NOMO-1 treated with dmso at 0.1 percent for 144 hours (cell line): ENCODE measurements around the gene CATSPERD.
"Not testable (repeated sequence)": the region's sequence is repeated elsewhere in the genome, so short reads cannot be mapped to it uniquely, and the experiment has no call there.

Experiments used
- DNase-seq: peaks from one replicate; lab custom pipeline; 2025; ENCODE audit not compliant: unreplicated experiment; lab: John Stamatoyannopoulos, UW

The CATSPERD gene

DNA sequence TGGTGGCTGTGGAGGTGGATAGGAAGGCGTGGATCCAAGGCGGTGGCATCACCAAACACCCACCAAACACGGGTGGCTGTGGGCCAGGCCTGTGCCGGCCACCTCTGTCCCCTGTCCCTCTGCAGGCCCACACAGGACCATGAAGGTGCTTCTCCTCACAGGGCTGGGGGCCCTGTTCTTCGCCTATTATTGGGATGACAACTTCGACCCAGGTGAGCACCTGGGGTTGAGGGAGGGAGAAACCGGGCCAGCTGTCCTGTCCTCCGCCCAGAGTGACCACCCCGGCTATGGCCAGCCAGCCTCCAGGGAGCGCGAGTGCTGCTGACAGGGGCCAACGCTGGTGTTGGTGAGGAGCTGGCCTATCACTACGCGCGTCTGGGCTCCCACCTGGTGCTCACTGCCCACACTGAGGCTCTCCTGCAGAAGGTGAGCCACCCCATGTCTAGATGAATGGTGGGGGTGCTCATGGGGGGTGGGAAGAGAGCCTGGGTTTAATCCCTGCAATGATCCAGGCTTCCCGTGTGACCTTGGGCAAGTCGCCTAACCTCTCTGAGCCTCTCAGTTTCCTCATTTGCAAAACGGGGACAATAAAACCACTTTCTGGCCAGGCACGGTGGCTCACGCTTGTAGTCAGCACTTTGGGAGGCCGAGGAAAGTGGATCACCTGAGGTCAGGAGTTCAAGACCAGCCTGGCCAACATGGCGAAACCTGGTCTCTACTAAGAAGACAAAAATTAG lies 35.6 kb upstream of the CATSPERD start:
- no peak for DNase-seq

DNA sequence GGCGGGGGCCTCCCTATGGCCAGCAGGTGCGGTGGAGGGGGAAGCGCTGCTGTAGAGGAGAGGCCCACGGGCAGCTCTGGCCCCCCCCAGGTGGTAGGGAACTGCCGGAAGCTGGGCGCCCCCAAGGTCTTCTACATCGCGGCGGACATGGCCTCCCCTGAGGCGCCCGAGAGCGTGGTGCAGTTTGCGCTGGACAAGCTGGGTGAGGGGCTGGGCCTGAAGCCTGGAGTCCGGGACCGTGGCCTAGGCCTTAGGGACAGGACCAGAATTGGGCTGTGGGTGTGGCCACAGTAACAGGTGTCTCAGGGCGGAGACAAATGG lies 34.2 kb upstream of the CATSPERD start:
- DNase-seq = no peak

DNA sequence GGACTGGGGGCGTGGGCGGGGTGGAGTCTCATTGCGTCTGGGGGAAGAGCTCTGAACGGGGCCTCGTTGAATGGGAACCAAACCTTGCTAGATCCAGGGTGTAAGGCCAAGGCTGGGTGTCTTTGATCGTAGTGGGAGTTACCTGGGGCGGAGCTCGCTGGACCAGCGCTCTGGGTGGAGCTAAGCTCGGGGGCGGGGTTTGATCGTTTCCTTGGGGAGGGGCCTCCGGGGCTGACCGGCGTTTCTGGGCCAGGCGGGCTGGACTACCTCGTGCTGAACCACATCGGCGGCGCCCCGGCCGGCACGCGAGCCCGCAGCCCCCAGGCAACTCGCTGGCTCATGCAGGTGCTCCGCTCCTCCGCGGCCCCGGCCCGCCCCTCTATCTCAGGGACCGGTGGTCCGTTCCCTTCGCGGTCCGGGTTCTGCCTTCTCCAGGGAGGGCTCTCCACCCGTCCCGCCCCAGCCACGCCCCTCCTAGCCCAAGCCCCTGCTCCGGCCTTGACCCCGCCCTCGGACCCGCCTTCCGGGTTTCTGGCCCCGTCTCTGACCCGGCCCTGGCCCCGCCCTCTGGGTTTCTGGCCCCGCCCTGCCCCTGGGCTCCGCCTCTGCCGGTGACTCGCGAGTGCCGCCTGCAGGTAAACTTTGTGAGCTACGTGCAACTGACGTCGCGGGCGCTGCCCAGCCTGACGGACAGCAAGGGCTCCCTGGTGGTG lies 33.6 kb upstream of the CATSPERD start:
- DNase-seq = peak; percentile 88

DNA sequence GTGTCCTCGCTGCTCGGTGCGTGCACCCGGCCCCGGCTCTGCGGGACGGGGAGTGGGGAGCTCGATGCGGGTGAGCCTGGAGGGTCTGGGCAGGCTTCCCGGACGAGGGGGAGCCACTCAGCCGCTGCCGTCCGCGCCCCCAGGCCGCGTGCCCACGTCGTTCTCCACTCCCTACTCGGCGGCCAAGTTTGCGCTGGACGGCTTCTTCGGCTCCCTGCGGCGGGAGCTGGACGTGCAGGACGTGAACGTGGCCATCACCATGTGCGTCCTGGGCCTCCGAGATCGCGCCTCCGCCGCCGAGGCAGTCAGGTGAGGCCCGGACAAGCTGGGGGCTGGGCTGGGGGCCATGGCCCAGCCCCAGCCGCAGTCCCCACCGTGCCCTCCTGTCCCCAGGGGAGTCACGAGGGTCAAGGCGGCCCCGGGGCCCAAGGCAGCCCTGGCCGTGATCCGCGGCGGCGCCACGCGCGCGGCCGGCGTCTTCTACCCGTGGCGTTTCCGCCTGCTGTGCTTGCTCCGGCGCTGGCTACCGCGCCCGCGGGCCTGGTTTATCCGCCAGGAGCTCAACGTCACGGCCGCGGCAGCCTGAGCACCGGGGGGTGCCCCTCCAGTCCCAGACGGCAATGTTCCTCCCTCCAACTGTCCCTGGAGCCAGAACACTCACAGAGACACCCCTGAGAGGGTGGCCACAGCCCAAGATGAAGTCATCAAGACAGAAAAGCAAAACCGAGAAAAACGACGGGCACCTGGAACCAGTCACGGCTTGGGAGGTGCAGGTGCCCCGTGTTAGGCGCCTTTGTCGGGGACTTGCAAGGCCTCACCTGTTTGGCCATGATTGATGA lies 32.9 kb upstream of the CATSPERD start:
- no peak for DNase-seq

DNA sequence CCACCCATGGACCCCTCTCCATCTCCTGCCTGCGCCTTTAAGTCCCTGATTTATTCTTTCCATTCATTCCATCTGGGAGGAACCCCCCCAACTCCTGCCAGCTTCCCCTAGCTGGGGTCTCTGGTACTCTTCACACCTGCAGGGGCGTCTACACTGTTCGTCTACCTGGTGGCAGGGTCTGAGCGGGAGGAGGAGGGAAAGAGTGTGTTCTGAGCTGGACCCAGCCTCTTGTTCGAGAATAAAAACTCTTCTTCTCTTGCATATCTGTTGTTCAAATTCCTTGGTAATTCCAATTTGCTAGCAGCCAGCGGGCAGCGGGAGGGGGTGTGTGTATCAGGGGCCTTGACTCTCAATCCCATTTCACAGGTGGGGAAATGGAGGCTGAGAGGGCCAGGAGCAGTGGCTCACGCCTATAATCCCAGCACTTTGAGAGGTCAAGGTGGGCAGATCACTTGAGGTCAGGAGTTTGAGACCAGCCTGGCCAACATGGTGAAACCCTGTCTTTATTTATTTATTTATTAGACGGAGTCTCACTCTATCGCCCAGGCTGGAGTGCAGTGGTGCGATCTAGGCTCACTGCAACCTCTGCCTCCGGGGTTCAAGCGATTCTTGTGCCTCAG lies 32.1 kb upstream of the CATSPERD start:
- DNase-seq = not testable (repeated sequence)

DNA sequence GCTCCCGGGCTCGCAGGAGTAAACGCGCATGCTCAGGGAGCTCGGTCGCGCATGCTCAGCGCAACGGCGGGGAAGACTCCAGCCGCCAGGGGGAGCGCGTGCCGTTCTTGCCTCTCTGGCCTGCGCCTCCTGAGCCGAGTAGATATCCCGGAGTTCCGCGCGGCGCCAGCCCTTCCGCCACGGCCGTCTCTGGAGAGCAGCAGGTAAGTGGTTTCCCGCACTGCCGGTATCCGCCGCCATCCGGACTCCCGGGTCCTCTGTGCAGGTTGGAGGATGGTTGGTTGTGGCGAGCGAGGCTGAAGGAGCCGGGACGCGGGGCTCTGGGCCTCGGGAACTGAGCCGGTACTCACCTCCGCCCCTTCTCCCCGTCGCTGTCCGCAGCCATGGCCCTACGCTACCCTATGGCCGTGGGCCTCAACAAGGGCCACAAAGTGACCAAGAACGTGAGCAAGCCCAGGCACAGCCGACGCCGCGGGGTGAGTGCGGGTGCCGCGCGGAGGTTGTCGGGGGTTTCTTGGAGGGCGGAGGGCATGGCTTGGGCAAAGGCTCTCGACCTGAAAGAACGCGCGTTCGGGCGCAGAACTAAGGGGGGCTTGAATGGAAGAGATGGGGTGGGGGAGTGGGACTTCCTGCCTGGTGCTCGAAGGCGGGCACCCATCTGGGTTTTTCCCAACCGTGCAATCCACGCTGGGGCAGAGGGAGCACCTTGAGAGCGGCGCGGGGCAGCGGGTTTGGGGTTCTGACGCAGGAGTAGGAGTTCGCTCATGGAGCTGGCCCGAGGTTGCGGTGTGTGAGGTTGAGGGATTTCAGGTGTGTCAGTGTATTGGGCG lies 30.1 kb upstream of the CATSPERD start, which contains the start of gene RPL36:
TSS of gene RPL36 (plus strand) at position 171 of the 830 bp plus-strand sequence. CDS start at position 384, 213 bp downstream.
- DNase-seq = peak; percentile 94

DNA sequence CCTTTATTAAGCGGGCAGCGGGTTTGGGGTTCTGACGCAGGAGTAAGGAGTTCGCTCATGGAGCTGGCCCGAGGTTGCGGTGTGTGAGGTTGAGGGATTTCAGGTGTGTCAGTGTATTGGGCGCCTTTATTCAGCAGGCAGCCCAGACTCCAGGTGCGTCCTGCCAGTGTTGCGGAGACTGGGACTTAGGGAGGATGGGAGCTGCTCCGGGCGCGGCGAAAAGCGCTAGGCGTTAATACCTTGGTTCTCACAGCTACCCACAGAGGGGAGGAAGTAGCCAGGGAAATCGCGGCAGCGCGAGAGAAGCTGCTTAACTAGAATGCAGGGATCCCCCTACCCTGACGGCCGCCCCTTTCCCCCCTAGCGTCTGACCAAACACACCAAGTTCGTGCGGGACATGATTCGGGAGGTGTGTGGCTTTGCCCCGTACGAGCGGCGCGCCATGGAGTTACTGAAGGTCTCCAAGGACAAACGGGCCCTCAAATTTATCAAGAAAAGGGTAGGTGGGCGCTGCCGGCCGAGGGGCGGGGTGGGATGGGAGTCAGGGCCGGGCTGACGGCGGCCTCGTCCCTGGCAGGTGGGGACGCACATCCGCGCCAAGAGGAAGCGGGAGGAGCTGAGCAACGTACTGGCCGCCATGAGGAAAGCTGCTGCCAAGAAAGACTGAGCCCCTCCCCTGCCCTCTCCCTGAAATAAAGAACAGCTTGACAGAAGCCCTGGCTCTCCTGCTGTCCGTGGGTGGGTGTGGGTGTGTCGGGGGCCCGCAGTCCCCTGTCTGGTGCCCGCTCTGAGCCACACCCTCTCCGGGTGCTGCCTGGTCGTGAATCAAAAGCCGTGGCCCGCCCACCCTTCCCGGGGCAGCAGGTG lies 29.2 kb upstream of the CATSPERD start:
- no peak for DNase-seq

DNA sequence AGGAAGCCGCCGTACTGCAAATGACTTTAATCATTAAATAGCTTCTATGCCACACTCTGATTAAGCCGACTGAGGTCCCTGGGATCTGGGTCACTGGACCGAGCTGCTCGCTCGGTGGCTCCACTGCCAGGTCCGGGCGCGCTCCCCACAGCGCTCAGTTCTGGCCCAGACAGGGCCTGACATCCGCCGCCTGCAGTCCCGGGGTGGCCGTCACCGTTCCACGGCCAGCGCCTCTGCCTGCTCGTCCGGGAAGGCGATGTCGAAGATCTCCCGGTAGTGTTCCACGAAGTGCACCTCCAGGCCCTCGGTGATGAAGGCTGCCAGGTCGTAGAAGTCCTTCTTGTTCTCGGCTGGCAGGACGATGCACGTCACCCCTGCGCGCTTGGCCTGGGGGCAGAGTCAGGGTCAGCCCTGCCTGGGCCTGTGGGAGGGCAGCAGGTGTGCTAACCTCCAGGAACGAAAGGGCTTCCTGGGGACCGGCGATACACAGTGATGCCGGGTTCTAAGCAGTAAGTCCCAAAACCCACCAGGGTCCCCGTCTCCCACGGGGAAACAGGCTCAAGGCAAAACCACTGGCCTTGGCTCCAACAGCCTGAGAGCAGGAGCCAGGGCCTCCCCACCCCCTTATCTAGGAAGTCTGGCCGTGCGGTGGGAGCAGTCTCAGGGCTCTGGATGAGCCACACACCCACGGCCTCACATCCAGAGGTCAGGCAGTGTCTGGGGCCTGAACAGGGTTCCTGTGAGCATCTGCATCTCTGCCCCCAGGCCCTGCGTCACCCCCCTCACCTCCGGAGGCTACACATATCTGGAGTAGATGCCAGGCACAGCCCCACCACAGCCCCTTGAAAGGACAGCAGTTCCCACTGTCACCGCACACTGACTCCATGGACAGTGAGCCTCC lies 28.4 kb upstream of the CATSPERD start:
- no peak for DNase-seq

DNA sequence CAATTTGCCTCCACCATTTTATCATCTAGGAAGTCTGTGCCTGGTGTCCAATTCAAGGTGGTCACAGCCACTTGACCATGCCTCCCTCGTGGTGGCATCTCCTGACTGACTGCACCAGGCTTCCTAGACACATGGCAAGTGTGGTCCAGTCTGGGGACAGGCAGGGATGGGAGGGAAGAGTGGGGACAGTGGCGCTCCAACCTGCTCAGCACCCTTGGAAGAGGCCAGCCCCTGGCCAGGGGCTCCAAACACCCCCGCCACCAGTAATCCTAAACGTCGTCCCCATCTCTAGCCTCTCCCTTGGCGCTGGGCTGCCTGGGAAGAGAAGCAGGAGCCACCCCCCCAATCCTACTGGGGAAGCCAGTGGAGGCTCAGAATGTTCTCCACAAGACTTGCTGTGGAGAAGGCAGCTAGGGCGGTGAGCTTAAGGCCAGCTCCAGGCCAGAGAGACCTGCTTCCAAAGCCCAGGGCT lies 27.7 kb upstream of the CATSPERD start:
- DNase-seq = no peak

DNA sequence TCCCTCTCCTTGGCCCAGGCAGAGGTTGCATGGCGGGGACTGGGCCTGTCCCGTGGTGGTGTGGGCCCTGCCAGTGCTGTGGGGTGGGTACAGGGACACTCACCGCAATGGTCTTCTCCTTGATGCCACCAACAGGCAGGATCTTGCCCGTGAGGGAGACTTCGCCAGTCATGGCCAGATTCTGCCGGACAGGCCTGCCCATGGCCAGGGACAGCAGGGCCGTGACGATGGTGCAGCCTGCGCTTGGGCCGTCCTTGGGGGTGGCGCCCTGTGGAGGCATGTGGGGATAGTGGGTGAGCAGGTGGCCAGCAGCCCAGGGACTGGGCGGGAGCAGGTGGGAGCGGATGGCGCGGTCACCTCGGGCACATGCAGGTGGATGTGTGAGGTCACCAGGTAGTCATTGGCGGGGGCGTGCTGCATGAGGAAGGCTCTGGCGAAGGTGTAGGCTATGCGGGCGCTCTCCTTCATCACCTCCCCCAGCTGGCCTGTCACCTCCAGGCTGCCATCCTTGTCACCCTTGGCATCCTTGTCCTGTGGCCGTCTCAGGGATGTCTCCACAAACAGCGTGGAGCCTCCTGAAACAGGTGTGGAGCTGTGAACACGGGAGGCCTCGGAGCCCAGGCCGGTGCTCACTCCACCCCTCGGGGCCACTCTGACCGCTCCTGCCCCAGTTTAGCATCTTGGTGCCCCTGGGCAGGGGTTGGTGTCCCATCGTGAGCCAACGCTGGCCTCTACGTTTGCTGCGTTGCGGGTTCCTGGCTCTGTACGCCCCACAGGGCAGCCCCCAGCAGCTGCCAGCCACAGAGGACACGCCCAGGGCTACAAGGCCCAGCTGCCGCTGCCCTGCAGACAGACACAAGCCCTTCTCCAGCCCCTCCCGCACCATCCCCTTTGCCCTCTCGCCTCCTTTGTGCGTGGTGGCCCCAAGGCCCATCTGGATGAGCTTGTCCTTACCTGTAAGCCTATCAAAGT lies 27.0 kb upstream of the CATSPERD start:
- DNase-seq = no peak

DNA sequence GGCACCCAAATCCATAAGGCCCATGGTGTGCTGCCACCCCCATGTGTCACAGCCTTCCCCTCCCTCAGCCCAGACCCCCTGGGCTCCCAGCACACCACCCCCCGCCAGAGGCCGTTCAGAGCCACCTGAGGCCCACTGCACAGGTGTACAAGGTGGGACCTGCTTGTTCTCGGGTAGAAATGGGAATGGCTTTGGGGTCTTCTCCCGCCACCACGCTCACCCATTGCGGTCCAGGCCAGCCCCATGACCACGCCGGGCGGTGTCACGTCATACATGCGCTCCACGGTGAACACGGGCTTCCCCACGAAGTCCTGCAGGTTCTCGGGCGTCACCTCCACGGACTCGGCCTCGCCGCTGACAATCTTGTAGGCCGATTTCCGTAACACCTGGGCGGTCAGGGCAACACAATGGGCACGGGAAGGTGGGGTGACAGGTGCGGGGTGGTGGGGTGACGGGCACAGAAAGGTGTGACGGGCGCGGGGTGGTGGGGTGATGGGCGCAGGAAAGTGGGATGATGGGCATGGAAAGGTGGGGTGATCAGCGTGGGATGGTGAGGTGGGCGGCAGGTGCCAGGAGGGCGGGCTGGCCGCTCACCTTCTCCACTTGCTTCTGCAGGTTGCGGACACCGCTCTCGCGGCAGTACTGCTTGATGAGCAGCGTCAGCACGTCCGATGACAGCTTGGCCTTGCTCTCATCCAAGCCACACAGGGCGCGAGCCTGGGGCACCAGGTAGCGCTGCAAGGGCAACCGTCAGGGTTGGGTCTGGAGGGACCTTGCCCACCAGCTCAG lies 26.1 kb upstream of the CATSPERD start:
- DNase-seq = no peak

DNA sequence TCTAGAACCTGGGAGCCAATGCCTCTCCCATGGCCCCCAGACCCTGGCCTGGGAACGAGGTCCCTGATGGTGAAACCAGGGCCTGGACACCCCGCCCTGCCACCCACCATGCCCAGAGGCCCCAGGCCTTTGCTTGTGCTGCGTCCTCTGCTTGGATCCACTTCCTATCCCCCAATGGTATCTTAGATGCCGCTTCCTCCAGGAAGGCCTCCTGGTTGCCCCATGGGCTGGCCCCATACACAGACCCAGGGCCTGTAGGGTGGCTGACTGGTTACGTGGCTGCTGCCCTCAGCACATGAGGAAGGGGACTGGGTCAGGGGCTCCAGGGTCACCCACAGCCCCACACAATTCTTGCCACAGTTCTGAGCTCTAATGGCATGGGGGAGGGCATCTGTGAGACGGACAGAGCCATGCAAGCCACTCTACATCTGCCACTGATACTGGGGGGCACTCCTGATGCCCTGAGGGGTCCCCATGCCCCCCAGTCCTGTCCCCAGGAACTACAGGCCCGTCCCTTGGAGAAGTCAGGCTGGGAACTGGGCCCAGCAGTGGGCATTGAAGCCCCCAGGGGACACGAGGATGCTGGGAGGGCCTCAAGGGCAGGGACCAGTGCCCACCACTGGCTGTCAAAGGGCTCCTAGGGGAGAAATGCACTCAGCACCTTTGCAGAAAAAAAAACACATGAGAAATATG lies 25.3 kb upstream of the CATSPERD start:
- no peak for DNase-seq

DNA sequence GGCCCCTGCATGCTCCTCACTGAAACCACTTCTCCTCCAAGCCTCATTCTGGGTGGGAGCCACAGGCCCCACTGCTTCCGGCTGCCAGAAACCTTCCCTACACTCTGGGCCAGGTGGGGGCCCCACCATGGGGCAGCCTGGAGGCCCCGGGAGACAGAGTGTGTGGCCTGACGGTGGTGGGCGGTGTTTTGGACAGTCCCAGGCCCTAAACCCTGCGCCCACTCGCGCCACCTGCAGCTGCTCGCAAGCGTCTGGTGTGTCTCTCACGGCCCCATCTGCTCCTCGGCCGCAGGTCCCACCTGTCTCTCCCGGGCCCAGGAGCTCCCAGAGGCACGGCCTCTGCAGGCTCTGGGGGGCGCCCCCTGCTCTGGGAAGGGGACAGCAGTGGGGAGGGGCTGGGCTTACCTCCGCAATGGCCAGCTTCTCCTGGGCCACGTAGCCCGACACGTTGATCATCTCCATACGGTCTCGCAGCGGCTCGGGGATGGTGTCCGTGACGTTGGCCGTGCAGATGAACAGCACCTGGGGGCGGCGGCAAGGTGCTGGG lies 24.7 kb upstream of the CATSPERD start:
- DNase-seq = no peak

DNA sequence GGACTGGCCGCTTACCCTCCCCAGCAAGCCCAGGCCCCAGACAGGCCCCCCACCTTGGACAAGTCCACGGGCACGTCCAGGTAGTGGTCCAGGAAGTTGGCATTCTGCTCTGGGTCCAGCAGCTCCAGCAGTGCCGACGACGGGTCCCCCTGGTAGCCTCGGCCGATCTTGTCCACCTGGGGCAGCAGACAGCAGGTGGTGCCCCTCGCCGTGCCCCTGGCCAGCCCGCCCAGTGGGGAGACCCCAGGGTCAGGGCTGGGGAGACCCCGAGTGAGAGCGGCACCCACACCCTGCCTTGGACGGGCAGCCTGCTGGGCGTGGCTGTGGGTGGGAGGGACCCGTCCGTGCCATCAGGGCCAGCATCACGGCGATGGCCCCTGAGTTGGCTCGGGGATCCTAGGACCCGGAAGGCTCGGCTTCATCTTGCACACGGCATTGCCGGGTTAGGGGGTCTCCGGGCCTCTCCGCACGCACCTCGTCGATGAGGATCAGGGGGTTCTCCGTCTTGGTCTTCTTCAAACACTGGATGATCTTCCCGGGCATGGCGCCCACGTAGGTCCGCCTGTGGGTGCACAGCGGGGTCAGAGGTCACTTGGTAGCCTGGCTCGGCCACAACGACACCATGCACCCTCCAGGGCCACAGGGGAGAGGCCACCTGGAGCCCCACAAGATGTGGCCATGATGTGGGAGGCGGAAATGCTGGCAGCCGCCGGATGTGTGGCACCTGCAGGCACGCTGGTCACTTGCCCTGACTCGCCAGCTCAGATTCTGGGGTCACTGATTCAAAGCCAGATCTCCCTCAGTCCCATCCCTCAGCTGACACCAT lies 24.0 kb upstream of the CATSPERD start:
- no peak for DNase-seq
